Epithelial cell of prostate (primary cell): ENCODE results near the gene LBP.
"Not testable (repeated sequence)": the region's sequence is repeated elsewhere in the genome, so short reads cannot be mapped to it uniquely, and the experiment has no call there.

Experiments
- DNase-seq: peaks from one replicate; pipeline ENCODE4 v3.0.0-alpha.2; 2011; ENCODE audit warnings: low read depth, low spot score
- H3K27ac ChIP-seq: fragments of 450-650 bp; 2 replicates; pipeline ENCODE4 v1.5.1; 2017; ENCODE audit warnings: mild to moderate bottlenecking

Gene LBP

GRCh38 chr20:38387953-38388352 lies 41.7 kb downstream of the LBP start:
- no peak for DNase-seq
- H3K27ac ChIP-seq: no peak overlapping the region

- H3K27ac ChIP-seq: no peak overlapping the region
- no peak for DNase-seq
Measured at GRCh38 chr20:38392356-38392755, 46.1 kb downstream of the LBP start.

- no peak overlapping the region for H3K27ac ChIP-seq
- no peak for DNase-seq
Measured at GRCh38 chr20:38393259-38393658, 47.0 kb downstream of the LBP start.

DNA sequence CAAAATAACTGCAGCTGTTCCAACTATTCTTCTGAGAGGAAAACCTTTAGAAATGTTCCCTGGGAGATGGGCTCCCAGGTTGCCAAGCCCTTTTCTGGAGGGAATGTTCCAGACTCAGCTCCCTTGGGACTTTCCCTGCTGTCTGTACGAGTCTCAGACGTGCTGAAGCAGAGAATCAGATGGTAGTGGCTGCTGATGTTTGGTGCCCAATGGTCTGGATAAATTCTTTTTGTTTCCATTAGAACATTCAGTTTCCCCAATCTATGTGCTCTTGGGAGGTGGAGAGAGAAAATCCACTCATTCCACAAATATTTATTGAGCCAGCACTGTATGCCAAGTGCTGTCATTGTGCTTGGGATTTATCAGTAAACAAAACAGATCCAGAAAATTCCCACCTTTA lies 48.9 kb downstream of the LBP start:
- no peak for DNase-seq
- H3K27ac ChIP-seq: no peak overlapping the region

DNA sequence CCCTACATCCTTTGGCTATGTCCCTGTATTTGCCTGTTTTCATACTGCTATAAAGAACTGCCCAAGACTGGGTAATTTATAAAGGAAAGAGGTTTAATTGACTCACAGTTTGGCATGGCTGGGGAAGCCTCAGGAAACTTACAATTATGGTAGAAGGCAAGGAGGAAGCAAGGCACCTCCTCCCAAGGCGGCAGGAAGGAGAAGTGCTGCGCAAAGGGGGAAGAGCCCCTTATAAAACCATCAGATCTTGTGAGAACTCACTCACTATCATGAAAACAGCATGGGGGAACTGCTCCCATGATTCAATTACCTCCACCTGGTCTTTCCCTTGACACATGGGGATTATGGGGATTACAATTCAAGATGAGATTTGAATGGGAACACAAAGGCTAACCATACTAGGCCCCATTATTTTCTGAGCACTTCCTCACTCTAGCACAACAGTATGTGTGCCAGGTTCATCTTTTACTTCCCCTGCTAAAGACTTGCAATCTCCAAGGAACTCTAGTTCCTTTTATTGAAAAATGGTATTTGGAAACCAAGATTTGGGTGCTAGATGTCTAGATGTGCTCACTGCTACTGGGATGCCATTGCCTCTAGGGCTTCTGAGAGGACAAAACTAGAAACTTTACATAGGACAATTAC lies 49.6 kb downstream of the LBP start:
- not testable (repeated sequence) for DNase-seq, H3K27ac ChIP-seq

- DNase-seq: no peak
Measured at GRCh38 chr20:38402089-38402488, 55.8 kb downstream of the LBP start.

GRCh38 chr20:38402816-38403215 lies 56.5 kb downstream of the LBP start:
- DNase-seq: no peak
- no peak overlapping the region for H3K27ac ChIP-seq

More at GRCh38 chr20:38402089-38402488, 55.8 kb downstream of the LBP start:
- no peak overlapping the region for H3K27ac ChIP-seq

- H3K27ac ChIP-seq: no peak overlapping the region
Measured at GRCh38 chr20:38404016-38404415, 57.7 kb downstream of the LBP start.

GRCh38 chr20:38405132-38405531 lies 58.9 kb downstream of the LBP start:
- DNase-seq: no peak
- no peak overlapping the region for H3K27ac ChIP-seq

More at GRCh38 chr20:38404016-38404415, 57.7 kb downstream of the LBP start:
- DNase-seq: no peak

DNA sequence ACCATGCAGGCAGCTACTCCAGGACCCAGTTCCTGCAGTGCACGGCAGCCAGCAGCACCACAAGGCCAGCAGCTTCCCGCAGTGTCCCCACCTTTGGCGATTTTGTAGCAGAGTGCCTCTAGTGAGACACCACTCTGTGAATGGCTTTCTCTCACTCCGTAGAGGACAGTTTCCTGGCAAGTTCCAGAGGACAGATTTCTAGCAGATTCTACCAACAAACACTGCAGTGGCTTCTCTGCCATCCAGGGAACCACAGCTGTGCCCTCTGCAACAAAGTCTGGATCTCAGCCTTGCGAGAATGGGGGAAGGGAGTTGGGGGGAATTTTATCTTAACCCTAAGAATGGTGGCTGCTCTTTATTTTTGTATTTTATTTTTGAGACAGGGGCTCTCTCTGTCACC lies 60.2 kb downstream of the LBP start:
- DNase-seq: no peak
- no peak overlapping the region for H3K27ac ChIP-seq

DNA sequence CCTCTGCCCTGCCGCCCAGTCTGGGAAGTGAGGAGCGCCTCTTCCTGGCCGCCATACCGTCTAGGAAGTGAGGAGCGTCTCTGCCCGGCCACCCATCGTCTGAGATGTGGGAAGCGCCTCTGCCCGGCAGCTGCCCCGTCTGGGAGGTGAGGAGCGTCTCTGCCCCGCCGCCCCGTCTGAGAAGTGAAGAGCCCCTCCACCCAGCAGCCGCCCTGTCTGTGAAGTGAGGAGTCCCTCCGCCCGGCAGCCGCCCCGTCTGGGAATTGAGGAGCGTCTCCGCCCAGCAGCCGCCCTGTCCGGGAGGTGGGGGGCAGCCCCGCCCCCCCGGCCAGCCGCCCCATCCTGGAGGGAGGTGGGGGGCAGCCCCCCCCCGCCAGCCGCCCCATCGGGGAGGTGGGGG lies 61.0 kb downstream of the LBP start:
- no peak for DNase-seq

GRCh38 chr20:38407822-38408221 lies 61.5 kb downstream of the LBP start:
- not testable (repeated sequence) for H3K27ac ChIP-seq, DNase-seq

More for the DNA sequence above, 61.0 kb downstream of the LBP start:
- H3K27ac ChIP-seq: no peak overlapping the region

DNA sequence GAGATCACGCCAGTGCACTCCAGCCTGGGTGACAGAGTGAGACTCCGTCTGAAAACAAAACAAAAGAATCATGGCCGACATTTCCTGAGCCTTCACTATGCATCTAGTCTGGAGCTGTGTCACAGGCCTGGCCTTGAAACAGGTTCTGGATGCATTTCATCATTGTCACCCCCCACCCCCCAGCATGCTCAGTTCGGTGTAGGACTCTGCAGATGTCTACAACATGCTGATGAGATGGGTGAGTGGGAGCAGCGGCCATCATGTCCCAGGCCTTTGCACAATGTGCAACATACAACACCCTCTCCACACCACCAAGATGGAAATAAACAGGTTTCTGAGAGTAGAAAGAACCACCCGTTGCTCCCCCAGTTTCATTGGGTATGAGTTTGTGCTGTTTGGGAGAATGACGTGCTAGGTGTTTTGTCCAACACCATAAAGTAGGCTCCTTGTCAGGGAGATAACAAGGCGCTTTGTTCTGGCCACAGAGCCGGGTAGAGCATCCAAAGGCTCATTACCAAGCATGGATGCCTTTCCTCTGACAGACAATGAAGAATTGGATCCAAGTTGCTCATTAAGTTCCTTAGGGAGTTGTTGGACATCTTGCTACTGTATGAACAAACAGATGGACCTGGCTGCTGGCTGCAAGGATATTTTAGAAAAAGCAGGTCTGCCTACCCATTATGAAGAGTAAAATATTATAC lies 66.7 kb downstream of the LBP start:
- H3K27ac ChIP-seq: no peak overlapping the region
- no peak for DNase-seq

DNA sequence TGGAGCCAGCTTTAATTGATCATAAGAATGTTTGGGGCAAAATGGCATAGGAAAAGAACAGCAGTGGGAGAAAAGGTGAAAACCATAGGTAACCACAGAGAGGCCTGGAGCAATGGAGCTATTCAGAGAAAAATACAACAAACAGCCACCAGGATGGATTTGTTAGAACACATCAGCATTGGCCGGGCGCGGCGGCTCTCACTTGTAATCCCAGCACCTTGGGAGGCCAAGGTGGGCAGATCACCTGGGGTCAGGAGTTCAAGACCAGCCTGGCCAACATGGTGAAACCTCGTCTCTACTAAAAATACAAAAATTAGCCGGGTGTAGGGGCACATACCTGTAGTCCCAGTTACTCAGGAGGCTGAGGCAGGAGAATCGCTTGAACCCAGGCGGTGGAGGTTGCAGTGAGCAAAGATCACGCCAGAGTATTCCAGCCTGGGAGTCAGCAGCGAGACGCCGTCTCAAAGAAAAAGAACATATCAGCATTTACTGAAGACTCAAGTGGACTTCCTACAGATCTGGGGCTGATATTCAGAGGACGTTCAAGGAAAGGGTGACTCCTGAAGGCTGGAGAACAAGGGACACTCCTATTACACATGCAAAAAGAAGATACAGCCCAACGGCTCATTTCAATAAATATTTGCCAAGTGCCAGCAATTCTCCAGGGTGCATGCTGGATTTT lies 68.6 kb downstream of the LBP start:
- no peak overlapping the region for H3K27ac ChIP-seq
- DNase-seq: no peak

GRCh38 chr20:38418509-38419204 lies 72.4 kb downstream of the LBP start:
- no peak for DNase-seq
- no peak overlapping the region for H3K27ac ChIP-seq

DNA sequence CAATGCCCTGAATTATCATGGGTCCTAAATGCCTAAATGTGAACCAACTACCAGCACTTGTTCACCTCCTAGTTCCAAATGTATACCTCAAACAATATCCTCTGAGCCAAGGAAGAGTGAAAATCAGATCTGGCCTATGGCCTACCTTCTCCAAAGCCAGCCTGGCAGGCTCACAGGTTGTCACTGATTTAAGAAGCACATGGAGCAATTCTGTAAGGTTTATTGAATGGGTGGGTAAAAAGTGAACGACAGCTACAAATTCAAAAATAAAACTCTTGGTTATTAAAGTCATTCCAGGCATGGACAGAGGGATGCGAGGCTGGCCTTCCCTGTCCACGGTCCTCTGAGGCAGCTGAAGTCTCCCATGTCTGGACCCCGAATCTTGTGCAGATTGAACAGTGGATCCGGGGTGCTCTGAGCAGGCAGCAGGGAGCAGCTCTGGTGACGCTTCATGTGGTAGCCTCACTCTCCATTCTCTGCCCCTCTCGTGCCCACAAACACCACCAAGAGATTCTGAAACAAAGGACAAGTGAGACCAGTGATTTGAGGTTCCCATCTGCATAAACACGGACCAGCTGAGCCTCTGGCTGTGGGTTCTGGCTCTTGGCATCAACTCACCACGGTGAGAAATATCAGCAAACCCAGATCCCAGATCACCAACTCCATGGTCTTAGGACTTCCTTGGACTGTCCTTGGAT lies 74.3 kb downstream of the LBP start:
- no peak for DNase-seq
- no peak overlapping the region for H3K27ac ChIP-seq

GRCh38 chr20:38421915-38422314 lies 75.6 kb downstream of the LBP start:
- no peak for DNase-seq

DNA sequence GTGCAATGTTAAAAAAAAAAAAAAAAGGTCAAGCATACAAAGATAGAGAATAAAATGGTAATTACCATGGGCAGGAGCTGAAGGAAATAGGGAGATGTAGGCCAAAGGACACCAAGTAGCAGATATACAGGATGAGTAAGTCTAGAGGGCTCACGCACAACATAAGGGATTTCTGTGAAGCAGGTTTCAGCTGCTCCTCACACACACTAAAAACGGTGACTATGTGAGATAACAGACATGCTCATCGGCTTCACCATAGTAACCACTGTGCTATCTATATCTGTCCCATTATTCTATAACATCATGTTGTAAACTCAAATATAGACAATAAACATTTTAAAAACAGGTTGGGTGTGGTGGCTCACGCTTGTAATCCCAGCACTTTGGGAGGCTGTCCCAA lies 77.3 kb downstream of the LBP start:
- no peak overlapping the region for H3K27ac ChIP-seq
- no peak for DNase-seq

More at GRCh38 chr20:38421915-38422314, 75.6 kb downstream of the LBP start:
- no peak overlapping the region for H3K27ac ChIP-seq

DNA sequence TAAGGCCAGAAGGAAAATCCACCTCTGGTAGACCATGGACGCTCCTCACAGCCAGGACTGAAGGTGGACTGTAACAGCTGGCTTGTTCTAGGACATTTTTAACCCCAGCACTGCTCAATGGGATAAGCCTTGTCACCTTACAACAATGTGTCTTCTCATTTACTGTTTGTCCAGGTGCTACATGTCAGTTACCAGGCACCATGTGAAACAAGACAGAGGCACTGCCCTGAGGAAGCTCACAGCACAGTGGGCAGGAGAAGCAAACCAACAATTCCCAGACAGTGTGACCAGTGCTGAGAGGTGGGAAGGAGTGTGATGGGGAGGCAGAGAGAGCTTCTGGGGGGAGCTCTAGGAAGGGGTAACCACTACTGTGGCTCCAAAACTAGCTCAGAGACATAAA lies 78.1 kb downstream of the LBP start:
- H3K27ac ChIP-seq: no peak overlapping the region
- no peak for DNase-seq
